ENCODE measurements around the gene CACHD1. TPM values are rescaled to one million over a fixed set of nuclear protein-coding genes. Genes with fewer than 3 reads are reported as not detected.

The CACHD1 gene
- total RNA-seq (2022; extraction: Qiagen RNA extraction; ENCODE audit: low read depth), result 1.6 to 1.7 TPM (median 1.7 TPM) in 5 replicates

DNA sequence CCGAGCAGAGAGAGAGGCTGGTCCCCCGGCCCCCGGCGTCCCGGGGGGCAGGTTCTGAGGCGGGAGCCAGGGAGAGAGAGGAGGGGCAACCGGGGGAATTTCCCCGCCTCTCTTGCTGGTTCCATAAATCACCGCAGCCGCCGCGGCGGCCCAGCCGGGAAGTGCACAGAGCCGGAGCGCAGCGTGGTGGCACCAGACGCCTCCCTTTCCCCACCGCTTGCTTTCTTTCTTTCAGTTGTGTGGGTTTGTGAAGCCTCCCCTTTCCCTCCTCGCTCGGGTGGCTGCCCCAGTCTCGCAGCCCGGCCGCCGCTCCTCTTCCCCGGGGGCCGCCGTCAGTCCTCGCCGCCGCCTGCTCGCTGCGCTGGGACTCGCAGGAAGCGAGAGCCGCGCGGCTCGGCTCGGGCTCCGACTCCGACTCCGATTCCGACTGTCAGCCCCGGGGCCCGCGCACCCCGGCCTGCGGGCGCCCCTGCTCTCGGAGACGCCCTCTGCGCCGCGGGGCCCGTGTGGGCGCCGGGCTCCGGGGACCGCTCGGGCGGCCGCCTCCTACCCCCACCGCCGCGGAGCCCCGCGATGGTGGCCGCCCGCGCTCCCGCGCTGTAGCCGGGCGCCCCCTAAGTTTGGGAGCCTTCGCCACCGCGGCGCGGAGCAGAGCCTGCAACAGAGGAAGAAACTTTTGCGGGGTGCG is at the start of gene CACHD1:
CACHD1 (plus strand) TSS at position 153 of the 688 bp plus-strand sequence. CDS start 616 bp downstream, outside the sequence.

